GM12865 (cell line): ENCODE results near the gene PASK.

Experiments used
- DNase-seq: peaks from one replicate; pipeline ENCODE4 v3.0.0; 2010; ENCODE audit warnings: low read depth
- H3K4me3 ChIP-seq: 2 replicates; pipeline ENCODE4 v1.5.1; 2011; ENCODE audit warnings: mild to moderate bottlenecking, low read depth, low read length, control low read depth
- CTCF ChIP-seq: IDR thresholded peaks from 2 replicates; pipeline ENCODE4 v1.5.1; 2011; ENCODE audit warnings: low read length, control low read depth, low read depth, inconsistent platforms; ENCODE audit not compliant: insufficient read depth; ENCODE audit errors: missing control alignments

PASK gene

GRCh38 chr2:241088791-241089732, 60.2 kb downstream of the PASK start:
- no peak for TF ChIP-seq CTCF
- H3K4me3 ChIP-seq: peak overlapping the region; percentile 34
- no peak for DNase-seq

GRCh38 chr2:241088376-241088775, 60.9 kb downstream of the PASK start:
- no peak for TF ChIP-seq CTCF
- DNase-seq: peak; percentile 82
- peak overlapping the region; percentile 34 for H3K4me3 ChIP-seq

- peak; percentile 93 for DNase-seq
- peak overlapping the region; percentile 34 for H3K4me3 ChIP-seq
- no peak for TF ChIP-seq CTCF
Measured at GRCh38 chr2:241087420-241088268, 61.6 kb downstream of the PASK start.

GRCh38 chr2:241084856-241085444, 64.3 kb downstream of the PASK start:
- TF ChIP-seq CTCF: no peak
- no peak overlapping the region for H3K4me3 ChIP-seq
- no peak for DNase-seq

- no peak overlapping the region for H3K4me3 ChIP-seq
- DNase-seq: no peak
- no peak for TF ChIP-seq CTCF
Measured at GRCh38 chr2:241083091-241083415, 66.2 kb downstream of the PASK start.

- no peak for TF ChIP-seq CTCF
- no peak for DNase-seq
- H3K4me3 ChIP-seq: no peak overlapping the region
Measured at GRCh38 chr2:241082341-241083090, 66.8 kb downstream of the PASK start.
